Stimulated activated CD4-positive, alpha-beta T cell treated with anti-CD3 and anti-CD28 coated beads, Interleukin-1b, Interleukin-23, amount 100 ng/mL, for 1 hour (primary cell): Measurements from ENCODE around the gene MACF1.

Experiments used
- DNase-seq, 2 donors: peaks; one replicate each; pipeline ENCODE4 v3.0.0-alpha.2; 2020; ENCODE audit warnings: low read depth in 2 of 2

The MACF1 gene

GRCh38 chr1:39348278-39348677 lies 143.8 kb downstream of the MACF1 start:
- no peak for DNase-seq

GRCh38 chr1:39352881-39353280 lies 148.4 kb downstream of the MACF1 start:
- no peak for DNase-seq

GRCh38 chr1:39354572-39354971 lies 150.1 kb downstream of the MACF1 start:
- DNase-seq, result no peak

- DNase-seq, result no peak
Measured at GRCh38 chr1:39358491-39358890, 154.0 kb downstream of the MACF1 start.

- no peak for DNase-seq
Measured at GRCh38 chr1:39359028-39359570, 154.6 kb downstream of the MACF1 start.

GRCh38 chr1:39360731-39361130 lies 156.2 kb downstream of the MACF1 start:
- no peak for DNase-seq

GRCh38 chr1:39361446-39361845 lies 157.0 kb downstream of the MACF1 start:
- no peak for DNase-seq

GRCh38 chr1:39363267-39363666 lies 158.8 kb downstream of the MACF1 start:
- DNase-seq, result no peak

- DNase-seq, result no peak
Measured at GRCh38 chr1:39368045-39368444, 163.6 kb downstream of the MACF1 start.

- no peak for DNase-seq
Measured at GRCh38 chr1:39369565-39369964, 165.1 kb downstream of the MACF1 start.

GRCh38 chr1:39370602-39371001 lies 166.1 kb downstream of the MACF1 start:
- no peak for DNase-seq

GRCh38 chr1:39372105-39372504 lies 167.6 kb downstream of the MACF1 start:
- no peak for DNase-seq

- DNase-seq, result no peak
Measured at GRCh38 chr1:39376656-39377055, 172.2 kb downstream of the MACF1 start.

GRCh38 chr1:39378377-39378776 lies 173.9 kb downstream of the MACF1 start:
- no peak for DNase-seq

GRCh38 chr1:39379187-39379586 lies 174.7 kb downstream of the MACF1 start:
- DNase-seq, result no peak

- DNase-seq, result no peak
Measured at GRCh38 chr1:39380036-39380435, 175.5 kb downstream of the MACF1 start.

- no peak for DNase-seq
Measured at GRCh38 chr1:39381839-39382238, 177.3 kb downstream of the MACF1 start.

- DNase-seq, result no peak
Measured at GRCh38 chr1:39384305-39384704, 179.8 kb downstream of the MACF1 start.

GRCh38 chr1:39385067-39385988 lies 180.8 kb downstream of the MACF1 start:
- no peak for DNase-seq

GRCh38 chr1:39386997-39387396 lies 182.5 kb downstream of the MACF1 start:
- DNase-seq, result no peak

- DNase-seq, result no peak
Measured at GRCh38 chr1:39387452-39387851, 183.0 kb downstream of the MACF1 start.

- DNase-seq, result no peak
Measured at GRCh38 chr1:39391691-39392679, 187.5 kb downstream of the MACF1 start.
